Neutrophil (primary cell): ENCODE results near the gene HCRTR2.

Experiments used
- H3K27ac ChIP-seq: fragments of 200-600 bp; sonication (generic); 2 replicates; pipeline ENCODE4 v1.5.1; 2016; ENCODE audit warnings: mild to moderate bottlenecking, moderate library complexity
- H3K27me3 ChIP-seq: fragments of 200-600 bp; sonication (generic); 2 replicates; pipeline ENCODE4 v1.6.0; 2016; ENCODE audit warnings: mild to moderate bottlenecking
- H3K36me3 ChIP-seq: fragments of 200-600 bp; sonication (generic); 2 replicates; pipeline ENCODE4 v1.5.1; 2017
- H3K4me1 ChIP-seq, 2 experiments: fragments of 200-600 bp in 1 of 2; sonication (generic) in 1 of 2; 1 replicate in 1 of 2; 2 replicates in 1 of 2; pipeline versions ENCODE4 v1.5.1 to v1.6.1; 2013 to 2016; ENCODE audit warnings: low read depth in 1 of 2, low read length in 1 of 2, mild to moderate bottlenecking in 1 of 2, moderate library complexity in 1 of 2; ENCODE audit not compliant: control insufficient read depth in 1 of 2, insufficient read depth in 1 of 2
- H3K4me3 ChIP-seq, 2 experiments: fragments of 200-600 bp in 1 of 2; sonication (generic) in 1 of 2; 1 replicate in 1 of 2; 2 replicates in 1 of 2; pipeline ENCODE4 v1.5.1; 2013 to 2016; ENCODE audit warnings: low read depth in 1 of 2, low read length in 1 of 2, mild to moderate bottlenecking in 1 of 2, moderate library complexity in 1 of 2
- H3K9me3 ChIP-seq: fragments of 200-600 bp; sonication (generic); 2 replicates; pipeline ENCODE4 v1.5.1; 2016
- CTCF ChIP-seq: fragments of 200-600 bp; sonication (generic); IDR thresholded peaks from 2 replicates; pipeline ENCODE4 v1.5.1; 2016; ENCODE audit warnings: antibody characterized with exemption

HCRTR2 gene

GRCh38 chr6:55176958-55177357, 2.6 kb downstream of the HCRTR2 start:
- Histone ChIP-seq H3K4me1 (no peaks in the 10 kb centered on the region), H3K27me3 (peaks cover 37% of the 10 kb centered on the region), H3K9me3 (no peaks in the 10 kb centered on the region)

GRCh38 chr6:55180258-55180657, 5.9 kb downstream of the HCRTR2 start:
- H3K27me3 ChIP-seq, result peaks cover 12% of the 10 kb centered on the region
- H3K4me1 ChIP-seq, result no peaks in the 10 kb centered on the region

More at GRCh38 chr6:55176958-55177357, 2.6 kb downstream of the HCRTR2 start:
- no peaks in the 10 kb centered on the region for H3K36me3 ChIP-seq
- no peak overlapping the region for H3K27ac ChIP-seq
- no peak for TF ChIP-seq CTCF
- no peak overlapping the region for H3K4me3 ChIP-seq

GRCh38 chr6:55182016-55182650, 7.8 kb downstream of the HCRTR2 start:
- TF ChIP-seq CTCF, result no peak
- Histone ChIP-seq H3K4me3 (no peak overlapping the region), H3K4me1 (no peaks in the 10 kb centered on the region), H3K9me3 (no peaks in the 10 kb centered on the region), H3K27me3 (no peaks in the 10 kb centered on the region), H3K27ac (no peak overlapping the region), H3K36me3 (no peaks in the 10 kb centered on the region)

More at GRCh38 chr6:55180258-55180657, 5.9 kb downstream of the HCRTR2 start:
- no peak overlapping the region for H3K4me3 ChIP-seq
- no peaks in the 10 kb centered on the region for H3K36me3 ChIP-seq
- TF ChIP-seq CTCF, result no peak
- H3K27ac ChIP-seq, result no peak overlapping the region
- H3K9me3 ChIP-seq, result no peaks in the 10 kb centered on the region

- H3K36me3 ChIP-seq, result no peaks in the 10 kb centered on the region
- no peak for TF ChIP-seq CTCF
- H3K4me3 ChIP-seq, result no peak overlapping the region
- H3K27me3 ChIP-seq, result no peaks in the 10 kb centered on the region
- no peak overlapping the region for H3K27ac ChIP-seq
- no peaks in the 10 kb centered on the region for H3K4me1 ChIP-seq
- no peaks in the 10 kb centered on the region for H3K9me3 ChIP-seq
These were observed 10.6 kb downstream of the HCRTR2 start for GRCh38 chr6:55184782-55185530.

GRCh38 chr6:55198715-55199114, 24.4 kb downstream of the HCRTR2 start:
- TF ChIP-seq CTCF, result no peak
- no peak overlapping the region for H3K4me3 ChIP-seq
- no peaks in the 10 kb centered on the region for H3K36me3 ChIP-seq
- H3K27me3 ChIP-seq, result no peaks in the 10 kb centered on the region
- H3K27ac ChIP-seq, result no peak overlapping the region
- no peaks in the 10 kb centered on the region for H3K4me1 ChIP-seq
- H3K9me3 ChIP-seq, result no peaks in the 10 kb centered on the region
